HG03139 (cell line): Measurements from ENCODE around the gene PLXDC1.

Source experiments
- ATAC-seq: cut with Tn5 transposase; IDR thresholded peaks from one replicate; pipeline ENCODE4 v1.9.1; 2021; ENCODE audit not compliant: unreplicated experiment

Gene PLXDC1

DNA sequence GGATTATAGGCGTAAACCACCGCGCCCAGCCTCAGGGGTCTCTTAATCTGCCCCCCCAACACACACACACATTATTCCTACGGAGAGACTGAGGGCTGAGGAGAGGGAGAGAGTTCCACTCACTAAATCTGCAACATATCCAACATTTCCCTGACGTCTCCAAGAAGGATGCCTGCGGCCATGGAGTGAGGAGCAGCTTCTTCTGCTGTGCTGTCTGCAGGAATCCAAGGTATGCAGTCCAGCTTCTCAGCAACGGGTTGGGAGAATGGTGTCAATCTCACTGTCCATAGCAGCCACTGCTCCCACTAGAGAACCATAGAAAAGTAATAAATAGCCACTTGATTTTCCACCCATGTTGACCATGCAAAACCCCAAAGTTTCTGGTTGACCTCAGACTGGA is 5.1 kb upstream of the PLXDC1 start:
- no peak for ATAC-seq

DNA sequence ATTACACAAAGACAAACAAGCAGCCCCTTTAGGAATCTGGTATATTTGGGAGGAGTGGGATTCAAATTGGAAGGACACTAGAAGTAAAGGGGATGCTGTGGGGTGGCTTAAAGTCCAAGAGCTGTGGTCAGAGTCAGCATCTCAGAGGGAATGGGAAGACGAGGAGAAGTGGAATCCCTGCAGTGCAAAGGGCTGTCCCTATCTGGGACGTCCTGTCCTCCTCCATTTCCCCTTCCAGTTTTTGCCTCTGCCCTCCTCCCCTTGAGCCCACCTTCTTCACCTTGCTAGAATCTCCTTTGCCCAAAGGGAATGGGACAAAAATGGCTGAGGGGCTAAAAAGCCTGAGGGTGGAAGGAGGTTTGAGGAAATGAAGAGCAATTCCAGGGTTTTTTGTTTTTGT is 4.2 kb upstream of the PLXDC1 start:
- no peak for ATAC-seq

GRCh38 chr17:39153599-39154051 is 2.2 kb upstream of the PLXDC1 start:
- peak; percentile 46 for ATAC-seq

GRCh38 chr17:39151943-39152818 is 744 bp upstream of the PLXDC1 start:
- no peak for ATAC-seq

DNA sequence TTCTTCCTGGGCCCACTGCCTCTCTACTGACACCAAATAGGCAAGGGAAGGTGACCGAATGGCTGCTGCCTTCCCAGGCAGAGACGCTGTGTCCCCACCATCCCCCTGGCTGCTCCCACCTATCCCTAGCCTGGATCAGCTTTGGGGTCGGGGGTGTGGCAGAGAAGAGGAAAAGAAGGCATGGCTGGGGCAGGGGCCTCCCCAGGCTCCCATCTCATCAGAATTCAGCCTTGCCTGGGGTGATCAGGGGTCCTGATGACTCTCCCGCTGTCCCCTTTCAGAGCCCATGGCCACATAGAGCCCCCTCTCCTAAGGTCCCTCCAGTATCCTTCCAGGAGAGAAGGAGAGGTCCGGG is 665 bp downstream of the PLXDC1 start:
- no peak for ATAC-seq

- ATAC-seq, result no peak
These were observed 1.3 kb downstream of the PLXDC1 start for GRCh38 chr17:39150104-39150634.

GRCh38 chr17:39147221-39148185 is 3.9 kb downstream of the PLXDC1 start:
- no peak for ATAC-seq

DNA sequence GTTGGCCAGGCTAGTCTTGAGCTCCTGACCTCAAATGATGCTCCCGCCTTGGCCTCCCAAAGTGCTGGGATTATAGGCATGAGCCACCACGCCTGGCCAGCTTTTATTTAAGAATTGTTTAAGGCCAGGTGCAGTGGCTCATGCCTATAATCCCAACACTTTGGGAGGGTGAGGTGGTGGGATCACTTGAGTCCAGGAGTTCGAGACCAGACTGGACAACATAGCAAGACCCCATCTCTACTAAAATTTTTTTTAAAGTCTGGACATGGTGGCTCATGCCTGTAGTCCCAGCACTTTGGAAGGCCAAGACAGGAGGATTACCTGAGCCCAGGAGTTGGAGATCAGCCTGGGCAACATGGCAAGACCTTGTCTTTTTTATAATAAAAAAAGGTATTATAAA is 5.2 kb downstream of the PLXDC1 start:
- ATAC-seq, result no peak

- no peak for ATAC-seq
These were observed 6.3 kb downstream of the PLXDC1 start for GRCh38 chr17:39145143-39145542.

DNA sequence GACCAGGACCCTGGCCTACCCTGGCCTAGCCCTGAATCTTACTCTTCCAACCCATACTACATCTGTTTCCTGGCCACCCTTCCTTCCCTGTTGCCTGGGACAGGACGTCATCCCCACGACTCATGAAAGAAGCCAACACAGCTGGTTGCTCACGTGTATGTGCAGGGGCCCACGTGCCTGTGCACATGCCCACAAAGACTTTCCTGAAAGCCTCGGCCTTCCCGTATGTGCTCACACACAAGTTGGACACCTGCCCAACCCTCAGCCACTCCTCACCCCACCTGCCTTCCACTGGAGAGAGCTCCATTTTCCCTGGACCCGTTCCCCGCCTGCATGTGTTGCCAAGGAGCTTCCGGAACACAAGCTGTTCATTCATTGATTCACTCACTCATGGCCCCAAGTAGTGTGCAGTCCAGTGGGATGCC is 7.0 kb downstream of the PLXDC1 start:
- no peak for ATAC-seq

GRCh38 chr17:39143552-39144093 is 7.8 kb downstream of the PLXDC1 start:
- ATAC-seq, result no peak

DNA sequence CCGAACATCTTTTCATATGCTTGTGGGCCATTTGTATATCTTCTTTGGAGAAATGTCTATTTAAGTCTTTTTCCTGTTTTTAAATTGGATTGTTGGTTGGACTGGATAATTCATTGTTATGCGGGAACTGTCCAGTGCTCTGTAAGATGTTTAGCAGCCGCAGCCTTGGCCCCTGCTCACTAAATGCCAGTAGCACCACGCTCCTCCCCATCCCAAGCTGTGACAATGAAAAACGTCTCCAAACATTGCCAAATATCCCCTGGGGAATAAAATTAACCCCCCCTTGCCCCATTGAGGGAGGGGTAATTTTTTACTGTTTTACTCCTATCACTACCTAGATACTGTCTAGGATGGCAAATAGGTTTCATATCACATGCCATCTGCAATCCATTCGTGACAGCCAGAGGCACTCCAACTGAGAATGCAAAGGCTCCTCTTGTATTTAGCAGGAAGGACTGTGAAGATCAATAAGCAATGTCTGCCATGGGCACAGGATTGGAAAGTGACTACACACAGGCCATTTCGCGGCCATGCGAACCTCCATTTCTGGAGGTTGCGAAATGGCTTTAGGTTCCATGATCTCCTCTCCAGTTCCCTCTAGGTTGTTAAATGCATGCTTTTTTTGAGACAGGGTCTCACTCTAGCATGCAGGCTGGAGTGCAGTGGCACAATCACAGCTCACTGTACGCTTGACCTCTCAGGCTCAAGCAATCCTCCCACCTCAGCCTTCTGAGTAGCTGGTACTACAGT is 9.3 kb downstream of the PLXDC1 start:
- ATAC-seq, result no peak

GRCh38 chr17:39141294-39141693 is 10.1 kb downstream of the PLXDC1 start:
- no peak for ATAC-seq

- ATAC-seq, result no peak
These were observed 11.9 kb downstream of the PLXDC1 start for GRCh38 chr17:39139561-39139960.

- ATAC-seq, result no peak
These were observed 12.3 kb downstream of the PLXDC1 start for GRCh38 chr17:39139161-39139511.

- ATAC-seq, result no peak
These were observed 12.8 kb downstream of the PLXDC1 start for GRCh38 chr17:39138431-39139160.

DNA sequence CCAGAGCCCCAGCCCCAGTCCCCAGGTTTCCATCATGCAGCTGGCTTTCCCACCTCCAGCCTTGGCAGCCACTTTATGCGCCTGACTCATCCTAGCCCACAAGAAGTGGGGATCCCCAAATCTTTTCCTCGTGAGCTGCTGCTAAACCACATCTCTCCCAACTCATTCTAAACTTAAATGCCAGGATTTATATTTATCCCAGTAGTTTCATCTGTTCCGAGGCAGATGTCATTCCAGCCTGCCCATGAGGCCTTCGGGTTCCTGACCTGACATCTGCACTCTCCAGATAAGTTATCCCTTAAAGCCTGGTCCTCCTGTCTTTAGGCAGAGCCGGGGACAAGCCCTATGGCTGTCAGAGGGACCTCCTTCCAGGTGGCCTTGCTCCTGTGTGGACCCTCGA is 16.6 kb downstream of the PLXDC1 start:
- ATAC-seq, result no peak

- no peak for ATAC-seq
These were observed 19.2 kb downstream of the PLXDC1 start for GRCh38 chr17:39132192-39132610.

DNA sequence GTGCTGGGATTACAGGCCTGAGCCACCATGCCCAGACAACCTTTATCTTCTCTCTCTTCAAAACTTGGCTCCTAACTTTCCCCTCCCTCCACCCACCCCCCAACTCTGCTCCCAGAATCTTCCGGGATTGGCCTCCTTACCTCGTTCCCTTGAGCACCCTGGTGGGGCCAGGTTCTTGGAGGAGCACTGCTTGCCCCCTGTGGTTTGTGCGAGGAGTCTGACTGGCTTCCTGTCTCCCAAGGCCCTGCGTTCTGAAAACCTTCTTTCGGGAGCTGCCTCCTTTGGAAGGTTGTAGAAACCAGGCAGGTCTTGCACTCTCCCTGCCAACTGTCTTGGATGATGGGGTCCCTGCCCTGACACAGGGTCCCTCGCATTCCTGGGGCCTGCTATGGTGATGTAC is 19.8 kb downstream of the PLXDC1 start:
- no peak for ATAC-seq

DNA sequence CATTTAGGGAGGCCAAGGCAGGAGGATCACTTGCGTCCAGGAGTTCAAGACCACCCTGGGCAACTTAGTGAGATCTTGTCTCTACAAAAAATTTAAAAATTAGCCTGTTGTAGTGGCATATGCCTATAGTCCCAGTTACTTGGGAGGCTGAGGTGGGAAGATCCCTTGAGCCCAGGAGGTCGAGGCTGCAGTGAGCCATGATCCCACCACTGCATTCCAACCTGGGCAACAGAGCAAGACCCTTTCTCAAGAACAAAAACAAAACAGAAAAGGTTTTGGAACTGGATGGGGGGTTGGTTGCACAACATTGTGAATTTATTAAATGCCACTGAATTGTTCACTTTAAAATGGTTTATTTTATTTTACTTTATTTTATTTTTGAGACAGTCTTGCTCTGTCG is 21.2 kb downstream of the PLXDC1 start:
- ATAC-seq, result no peak
